Measurements from ENCODE around the gene G2E3.
"Not testable (repeated sequence)": the region's sequence is repeated elsewhere in the genome, so short reads cannot be mapped to it uniquely, and the experiment has no call there.

G2E3 gene

GRCh38 chr14:30607156-30607780 is 48.3 kb downstream of the G2E3 start:
- no peak for DNase-seq

- DNase-seq = no peak
These were observed 49.6 kb downstream of the G2E3 start for GRCh38 chr14:30608533-30609006.

- DNase-seq = peak; percentile 68
These were observed 51.9 kb downstream of the G2E3 start for GRCh38 chr14:30610787-30611343.

- no peak for DNase-seq
These were observed 55.2 kb downstream of the G2E3 start for GRCh38 chr14:30614155-30614554.

GRCh38 chr14:30620178-30620577 is 61.2 kb downstream of the G2E3 start:
- DNase-seq = no peak

GRCh38 chr14:30621354-30621939 is 62.5 kb downstream of the G2E3 start:
- no peak for DNase-seq

- DNase-seq = peak; percentile 94
These were observed 63.2 kb downstream of the G2E3 start, which contains the start of gene SCFD1 for GRCh38 chr14:30621940-30622830. Gene SCFD1 (plus strand): TSS chr14:30622319. CDS start chr14:30622339, 20 bp downstream.

- DNase-seq = no peak
These were observed 64.6 kb downstream of the G2E3 start for GRCh38 chr14:30623412-30624131.

GRCh38 chr14:30624132-30624423 is 65.1 kb downstream of the G2E3 start:
- DNase-seq = no peak

- DNase-seq = no peak
These were observed 66.6 kb downstream of the G2E3 start for GRCh38 chr14:30625533-30625932.

GRCh38 chr14:30629432-30629831 is 70.5 kb downstream of the G2E3 start:
- DNase-seq = not testable (repeated sequence)

GRCh38 chr14:30630248-30630647 is 71.3 kb downstream of the G2E3 start:
- no peak for DNase-seq

GRCh38 chr14:30632730-30633129 is 73.8 kb downstream of the G2E3 start:
- DNase-seq = no peak

- no peak for DNase-seq
These were observed 80.0 kb downstream of the G2E3 start for GRCh38 chr14:30638926-30639325.

GRCh38 chr14:30641207-30641606 is 82.2 kb downstream of the G2E3 start:
- no peak for DNase-seq

GRCh38 chr14:30644462-30644861 is 85.5 kb downstream of the G2E3 start:
- DNase-seq = not testable (repeated sequence)

GRCh38 chr14:30645600-30645999 is 86.6 kb downstream of the G2E3 start:
- no peak for DNase-seq

GRCh38 chr14:30648471-30648870 is 89.5 kb downstream of the G2E3 start:
- no peak for DNase-seq

- DNase-seq = no peak
These were observed 93.0 kb downstream of the G2E3 start for GRCh38 chr14:30651937-30652336.

GRCh38 chr14:30655124-30655523 is 96.2 kb downstream of the G2E3 start:
- DNase-seq = no peak

GRCh38 chr14:30655658-30656057 is 96.7 kb downstream of the G2E3 start:
- DNase-seq = no peak

GRCh38 chr14:30656190-30656632 is 97.3 kb downstream of the G2E3 start:
- no peak for DNase-seq

GRCh38 chr14:30657050-30657449 is 98.1 kb downstream of the G2E3 start:
- no peak for DNase-seq
